OCI-LY1 (cell line): Measurements from ENCODE around the gene CTNND2.

Experiments used
- H2AFZ ChIP-seq: fragments of 200-600 bp; sonication (generic), shearing (Covaris generic); 2 replicates; pipeline ENCODE4 v1.6.0; 2014; ENCODE audit warnings: antibody characterized with exemption, mild to moderate bottlenecking, low read length
- H3F3A ChIP-seq: fragments of 200-600 bp; sonication (generic), shearing (Covaris generic); 2 replicates; pipeline ENCODE4 v1.6.0; 2014; ENCODE audit warnings: mild to moderate bottlenecking, antibody characterized with exemption, low read length, moderate library complexity; ENCODE audit not compliant: insufficient read depth
- H3K27ac ChIP-seq: fragments of 200-600 bp; sonication (generic); 2 replicates; pipeline ENCODE4 v1.5.1; 2014; ENCODE audit warnings: low read length, mixed run types, mild to moderate bottlenecking, low read depth; ENCODE audit not compliant: poor library complexity, severe bottlenecking
- H3K27me3 ChIP-seq: fragments of 200-600 bp; sonication (generic); 2 replicates; pipeline ENCODE4 v1.6.0; 2014; ENCODE audit warnings: antibody characterized with exemption, mild to moderate bottlenecking, low read length, moderate library complexity; ENCODE audit not compliant: insufficient read depth
- H3K36me3 ChIP-seq: fragments of 200-600 bp; sonication (generic); 2 replicates; pipeline ENCODE4 v1.6.1; 2014; ENCODE audit warnings: mild to moderate bottlenecking, antibody characterized with exemption, low read length, moderate library complexity, mixed read lengths; ENCODE audit not compliant: insufficient read depth
- H3K4me1 ChIP-seq: fragments of 200-600 bp; sonication (generic); 2 replicates; pipeline ENCODE4 v1.5.1; 2014; ENCODE audit warnings: mild to moderate bottlenecking, low read length, moderate library complexity; ENCODE audit not compliant: insufficient read depth, severe bottlenecking
- H3K4me2 ChIP-seq: fragments of 200-600 bp; sonication (generic), shearing (Covaris generic); 2 replicates; pipeline ENCODE4 v1.6.1; 2014; ENCODE audit warnings: low read length
- H3K4me3 ChIP-seq: fragments of 200-600 bp; sonication (generic); 2 replicates; pipeline ENCODE4 v1.5.1; 2014; ENCODE audit warnings: low read length, low read depth, mild to moderate bottlenecking, mixed read lengths; ENCODE audit not compliant: poor library complexity, severe bottlenecking
- H3K79me2 ChIP-seq: fragments of 200-600 bp; shearing (Covaris generic); 2 replicates; pipeline ENCODE4 v1.6.1; 2016; ENCODE audit warnings: mixed run types, low read length, mixed read lengths; ENCODE audit not compliant: insufficient read depth
- H3K9ac ChIP-seq: fragments of 200-600 bp; sonication (generic), shearing (Covaris generic); 2 replicates; pipeline ENCODE4 v1.6.1; 2014; ENCODE audit warnings: mild to moderate bottlenecking, low read length, mixed read lengths
- H3K9me2 ChIP-seq: fragments of 200-600 bp; sonication (generic), shearing (Covaris generic); 2 replicates; pipeline ENCODE4 v1.6.1; 2014; ENCODE audit warnings: low read depth, mild to moderate bottlenecking, low read length, mixed read lengths
- H3K9me3 ChIP-seq: fragments of 200-600 bp; shearing (Covaris generic); 2 replicates; pipeline ENCODE4 v1.6.1; 2014; ENCODE audit warnings: low read length, mixed read lengths
- H4K20me1 ChIP-seq: fragments of 200-600 bp; sonication (generic), shearing (Covaris generic); 2 replicates; pipeline ENCODE4 v1.6.0; 2016; ENCODE audit warnings: mild to moderate bottlenecking, low read length; ENCODE audit not compliant: insufficient read depth
- EZH2 ChIP-seq: fragments of 200-600 bp; sonication (generic), shearing (Covaris generic); IDR thresholded peaks from 2 replicates; pipeline ENCODE4 v1.8.0; 2017; ENCODE audit warnings: borderline replicate concordance, mixed run types, mild to moderate bottlenecking, antibody characterized with exemption, low read length, moderate library complexity, mixed read lengths
- TF ChIP-seq, protein P1 (sequence below): fragments of 200-600 bp; sonication (generic), shearing (Covaris generic); IDR thresholded peaks from 2 replicates; pipeline ENCODE4 v1.5.1; 2017; ENCODE audit warnings: mild to moderate bottlenecking, antibody characterized with exemption, low read length, moderate library complexity, mixed read lengths

Gene CTNND2

DNA sequence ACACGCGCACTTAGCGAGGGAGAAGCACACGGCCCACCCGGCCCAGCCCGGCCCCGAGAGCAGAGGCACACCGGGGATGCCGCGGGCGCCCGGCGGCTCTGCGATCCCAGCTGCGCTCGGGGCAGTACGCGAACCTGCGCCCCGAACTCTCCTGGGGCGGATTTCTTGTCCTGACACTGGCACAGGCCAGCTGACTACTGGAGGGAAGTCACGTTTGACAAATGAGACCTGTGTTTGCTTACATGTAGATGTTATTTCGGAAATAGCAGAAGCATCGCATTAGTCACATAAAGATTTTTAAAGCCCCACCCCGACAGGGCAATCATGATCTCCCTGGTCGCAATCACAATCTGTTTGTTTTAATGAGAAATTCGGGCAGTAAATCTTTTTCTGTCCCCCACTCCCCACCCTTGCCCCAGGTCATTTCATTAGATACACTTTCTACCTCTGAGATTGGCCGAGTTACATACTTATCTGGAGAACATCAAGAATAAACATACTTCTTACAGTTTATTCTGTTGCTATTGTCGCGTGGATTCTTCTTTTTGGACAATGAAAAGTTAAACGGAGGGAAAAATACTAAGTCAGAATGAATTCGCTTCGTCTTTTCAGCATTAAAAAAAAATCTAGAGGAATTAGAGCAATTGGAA is 518.9 kb downstream of the CTNND2 start:
- no peaks in the 10 kb centered on the region for H3K9me3 ChIP-seq
- H3K9me2 ChIP-seq = no peaks in the 10 kb centered on the region
- no peak for TF ChIP-seq EZH2
- TF ChIP-seq, protein P1, sequence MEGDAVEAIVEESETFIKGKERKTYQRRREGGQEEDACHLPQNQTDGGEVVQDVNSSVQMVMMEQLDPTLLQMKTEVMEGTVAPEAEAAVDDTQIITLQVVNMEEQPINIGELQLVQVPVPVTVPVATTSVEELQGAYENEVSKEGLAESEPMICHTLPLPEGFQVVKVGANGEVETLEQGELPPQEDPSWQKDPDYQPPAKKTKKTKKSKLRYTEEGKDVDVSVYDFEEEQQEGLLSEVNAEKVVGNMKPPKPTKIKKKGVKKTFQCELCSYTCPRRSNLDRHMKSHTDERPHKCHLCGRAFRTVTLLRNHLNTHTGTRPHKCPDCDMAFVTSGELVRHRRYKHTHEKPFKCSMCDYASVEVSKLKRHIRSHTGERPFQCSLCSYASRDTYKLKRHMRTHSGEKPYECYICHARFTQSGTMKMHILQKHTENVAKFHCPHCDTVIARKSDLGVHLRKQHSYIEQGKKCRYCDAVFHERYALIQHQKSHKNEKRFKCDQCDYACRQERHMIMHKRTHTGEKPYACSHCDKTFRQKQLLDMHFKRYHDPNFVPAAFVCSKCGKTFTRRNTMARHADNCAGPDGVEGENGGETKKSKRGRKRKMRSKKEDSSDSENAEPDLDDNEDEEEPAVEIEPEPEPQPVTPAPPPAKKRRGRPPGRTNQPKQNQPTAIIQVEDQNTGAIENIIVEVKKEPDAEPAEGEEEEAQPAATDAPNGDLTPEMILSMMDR = no peak
- no peak overlapping the region for H3K9ac ChIP-seq
- H3K79me2 ChIP-seq = no peaks in the 10 kb centered on the region
- no peak overlapping the region for H3K4me3 ChIP-seq
- no peaks in the 10 kb centered on the region for H3K36me3 ChIP-seq
- no peak overlapping the region for H3K4me2 ChIP-seq
- no peaks in the 10 kb centered on the region for H4K20me1 ChIP-seq
- H3F3A ChIP-seq = no peaks in the 10 kb centered on the region
- no peak overlapping the region for H2AFZ ChIP-seq
- H3K27ac ChIP-seq = no peak overlapping the region
- H3K4me1 ChIP-seq = no peaks in the 10 kb centered on the region
- no peaks in the 10 kb centered on the region for H3K27me3 ChIP-seq

DNA sequence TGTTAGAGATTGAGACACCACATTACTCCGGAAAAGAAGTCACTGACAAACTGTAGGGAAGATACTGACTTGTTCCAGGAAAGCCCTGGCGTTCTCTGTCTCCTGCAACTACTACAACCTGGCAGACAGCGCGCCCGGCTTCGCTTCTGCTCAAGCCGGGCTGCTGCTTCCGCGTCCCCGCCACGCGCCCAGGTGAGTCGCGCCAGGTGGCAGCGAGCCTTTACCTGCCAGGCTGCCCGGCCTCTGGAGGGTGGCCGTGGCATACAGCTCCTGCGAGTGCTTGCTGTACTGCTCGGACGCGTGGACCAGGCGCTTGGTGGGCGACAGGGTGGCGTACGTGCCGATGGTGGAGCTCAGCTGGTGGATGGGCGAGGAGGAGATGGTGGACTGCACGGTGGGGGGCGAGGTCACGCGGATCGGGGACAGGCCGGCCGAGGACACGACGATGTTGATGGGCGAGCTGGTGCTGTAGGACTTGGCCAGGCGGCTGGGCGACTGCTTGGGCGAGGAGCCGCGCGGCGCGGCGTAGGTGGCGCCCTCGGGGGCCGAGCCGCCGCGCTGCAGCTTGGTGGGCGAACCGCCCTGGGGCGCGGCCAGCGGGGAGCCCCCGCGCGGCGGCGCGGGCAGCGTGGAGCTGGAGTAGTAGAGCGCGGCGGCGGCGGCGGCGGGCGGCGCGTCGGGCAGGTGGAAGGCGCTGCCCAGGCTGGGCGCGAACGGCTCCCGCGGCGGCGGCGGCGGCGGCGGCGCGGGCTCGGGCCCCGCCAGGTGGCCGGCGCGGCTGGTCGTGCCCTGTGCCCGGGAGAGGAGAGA is 519.6 kb downstream of the CTNND2 start:
- H3K4me3 ChIP-seq = no peak overlapping the region
- no peak for TF ChIP-seq EZH2
- TF ChIP-seq, protein P1 = no peak
- H3K4me1 ChIP-seq = no peaks in the 10 kb centered on the region
- no peak overlapping the region for H3K4me2 ChIP-seq
- H2AFZ ChIP-seq = no peak overlapping the region
- H3K9me3 ChIP-seq = no peaks in the 10 kb centered on the region
- H3K36me3 ChIP-seq = no peaks in the 10 kb centered on the region
- H3K27me3 ChIP-seq = no peaks in the 10 kb centered on the region
- no peak overlapping the region for H3K9ac ChIP-seq
- no peaks in the 10 kb centered on the region for H4K20me1 ChIP-seq
- H3F3A ChIP-seq = no peaks in the 10 kb centered on the region
- H3K9me2 ChIP-seq = no peaks in the 10 kb centered on the region
- no peaks in the 10 kb centered on the region for H3K79me2 ChIP-seq
- H3K27ac ChIP-seq = no peak overlapping the region

DNA sequence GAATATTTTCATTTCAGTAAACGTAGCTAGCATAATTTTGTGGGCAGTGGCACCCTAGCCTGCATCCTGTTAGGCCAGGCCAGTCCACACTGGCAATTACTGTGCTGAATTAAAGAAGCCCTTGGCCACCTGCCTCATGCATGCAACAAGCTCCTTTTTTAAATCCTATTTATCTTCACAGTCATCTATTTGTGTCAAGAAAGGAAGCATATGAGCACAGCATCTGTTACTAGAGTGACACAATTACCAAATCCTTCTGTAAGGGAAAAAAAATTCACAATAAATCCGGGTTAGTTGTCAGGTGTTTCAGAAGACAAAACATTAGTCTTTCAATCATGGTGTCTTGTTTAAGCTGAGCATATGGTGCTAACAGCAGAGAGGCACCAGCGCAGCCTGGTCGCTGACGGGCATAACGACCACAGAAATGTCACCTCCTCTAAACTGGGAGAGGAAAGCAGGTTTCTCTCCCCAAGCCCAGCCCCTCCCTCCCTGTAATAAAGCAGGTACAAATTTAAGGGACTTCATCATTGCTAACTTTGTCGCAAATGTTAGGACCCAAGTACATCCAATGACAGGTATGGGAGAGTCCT is 520.6 kb downstream of the CTNND2 start:
- Histone ChIP-seq H4K20me1 (no peaks in the 10 kb centered on the region), H3K4me2 (no peak overlapping the region), H3F3A (no peaks in the 10 kb centered on the region), H3K27ac (no peak overlapping the region), H3K9me2 (no peaks in the 10 kb centered on the region), H3K36me3 (no peaks in the 10 kb centered on the region), H3K9ac (no peak overlapping the region), H3K4me3 (no peak overlapping the region), H3K9me3 (no peaks in the 10 kb centered on the region), H3K27me3 (no peaks in the 10 kb centered on the region), H3K79me2 (no peaks in the 10 kb centered on the region), H3K4me1 (no peaks in the 10 kb centered on the region), H2AFZ (no peak overlapping the region)
- TF ChIP-seq, protein P1 = no peak
